SK-N-SH treated with all-trans-retinoic acid at 6 μM for 48 hours (cell line): Measurements from ENCODE around the gene GPSM3.

ENCODE experiments used
- ATAC-seq: fragments of 200-7000 bp; cut with Tn5 transposase; 3 replicates; pipeline ENCODE4 v1.9.1; 2020; ENCODE audit warnings: mild to moderate bottlenecking, moderate library complexity
- ARNTL ChIP-seq: fragments of 450-650 bp; formaldehyde crosslinking; IDR thresholded peaks from 2 replicates; pipeline ENCODE4 v1.5.0; 2020; ENCODE audit warnings: low read depth, mild to moderate bottlenecking, moderate library complexity, borderline replicate concordance
- BACH2 ChIP-seq: fragments of 250-450 bp; sonication (Bioruptor Pico); IDR thresholded peaks from 2 replicates; pipeline ENCODE4 v1.9.0; 2021; ENCODE audit warnings: mild to moderate bottlenecking, borderline replicate concordance
- CSDC2 ChIP-seq: fragments of 250-450 bp; sonication (Bioruptor Pico); IDR thresholded peaks from 2 replicates; pipeline ENCODE4 v1.5.0; 2020; ENCODE audit warnings: mild to moderate bottlenecking, moderate library complexity
- CSRNP3 ChIP-seq: fragments of 250-450 bp; sonication (Bioruptor Pico); IDR thresholded peaks from 2 replicates; pipeline ENCODE4 v1.5.1; 2021; ENCODE audit warnings: mild to moderate bottlenecking, moderate library complexity
- ESRRG ChIP-seq: fragments of 250-450 bp; sonication (Bioruptor Pico); IDR thresholded peaks from 2 replicates; pipeline ENCODE4 v1.6.1; 2021; ENCODE audit warnings: mild to moderate bottlenecking
- GLIS3 ChIP-seq: fragments of 250-450 bp; sonication (Bioruptor Pico); IDR thresholded peaks from 2 replicates; pipeline ENCODE4 v1.5.0; 2020; ENCODE audit warnings: mild to moderate bottlenecking, moderate library complexity
- ISL1 ChIP-seq: fragments of 250-450 bp; sonication (Bioruptor Pico); IDR thresholded peaks from 2 replicates; pipeline ENCODE4 v2.1.2; 2022; ENCODE audit warnings: mild to moderate bottlenecking, moderate library complexity
- OSR1 ChIP-seq: fragments of 250-450 bp; sonication (Bioruptor Pico); IDR thresholded peaks from 2 replicates; pipeline ENCODE4 v1.8.0; 2022; ENCODE audit warnings: moderate library complexity, mild to moderate bottlenecking, inconsistent platforms
- PATZ1 ChIP-seq: fragments of 250-450 bp; sonication (Bioruptor Pico); IDR thresholded peaks from 2 replicates; pipeline ENCODE4 v1.8.0; 2020; ENCODE audit warnings: mild to moderate bottlenecking, moderate library complexity, borderline replicate concordance
- POU6F1 ChIP-seq: fragments of 250-450 bp; sonication (Bioruptor Pico); IDR thresholded peaks from 2 replicates; pipeline ENCODE4 v1.8.0; 2021; ENCODE audit warnings: low read depth, mild to moderate bottlenecking, moderate library complexity, borderline replicate concordance
- PPARA ChIP-seq: fragments of 250-450 bp; sonication (Bioruptor Pico); IDR thresholded peaks from 2 replicates; pipeline ENCODE4 v1.5.0; 2020; ENCODE audit warnings: mild to moderate bottlenecking, borderline replicate concordance
- RARB ChIP-seq: fragments of 250-450 bp; sonication (Bioruptor Pico); IDR thresholded peaks from 2 replicates; pipeline ENCODE4 v1.8.0; 2021; ENCODE audit warnings: mild to moderate bottlenecking, moderate library complexity
- SNAI2 ChIP-seq: fragments of 250-450 bp; sonication (Bioruptor Pico); IDR thresholded peaks from 2 replicates; pipeline ENCODE4 v1.5.0; 2020; ENCODE audit warnings: mild to moderate bottlenecking, moderate library complexity
- TOX ChIP-seq: fragments of 250-450 bp; sonication (Bioruptor Pico); IDR thresholded peaks from 2 replicates; pipeline ENCODE4 v1.8.0; 2021; ENCODE audit warnings: mild to moderate bottlenecking, moderate library complexity, borderline replicate concordance
- TSHZ2 ChIP-seq: fragments of 250-450 bp; sonication (Bioruptor Pico); IDR thresholded peaks from 2 replicates; pipeline ENCODE4 v1.5.0; 2020; ENCODE audit warnings: mild to moderate bottlenecking, moderate library complexity
- ZC3H10 ChIP-seq: fragments of 250-450 bp; sonication (Bioruptor Pico); IDR thresholded peaks from 2 replicates; pipeline ENCODE4 v1.5.1; 2021; ENCODE audit warnings: mild to moderate bottlenecking, moderate library complexity
- ZFP3 ChIP-seq: fragments of 250-450 bp; sonication (Bioruptor Pico); IDR thresholded peaks from 2 replicates; pipeline ENCODE4 v1.5.0; 2020; ENCODE audit warnings: mild to moderate bottlenecking, moderate library complexity
- ZFP30 ChIP-seq: fragments of 450-650 bp; formaldehyde crosslinking; IDR thresholded peaks from 2 replicates; pipeline ENCODE4 v1.5.0; 2022; ENCODE audit warnings: mild to moderate bottlenecking, moderate library complexity
- ZNF565 ChIP-seq: fragments of 450-650 bp; formaldehyde crosslinking; conservative IDR thresholded peaks from 2 replicates; pipeline ENCODE4 v1.5.0; 2020; ENCODE audit warnings: low read depth, mild to moderate bottlenecking, moderate library complexity
- ZNF70 ChIP-seq: fragments of 450-650 bp; formaldehyde crosslinking; IDR thresholded peaks from 2 replicates; pipeline ENCODE4 v1.5.0; 2020; ENCODE audit warnings: mild to moderate bottlenecking, moderate library complexity
- ZNF8 ChIP-seq: fragments of 450-650 bp; formaldehyde crosslinking; IDR thresholded peaks from 2 replicates; pipeline ENCODE4 v1.5.0; 2020; ENCODE audit warnings: mild to moderate bottlenecking, moderate library complexity

The GPSM3 gene

GRCh38 chr6:32171234-32171633 is 21.2 kb downstream of the GPSM3 start:
- TF ChIP-seq RARB (CRISPR knock-in tag): no peak
- no peak for TF ChIP-seq ZNF70
- no peak for TF ChIP-seq ZNF8 (CRISPR knock-in tag)
- no peak for TF ChIP-seq POU6F1 (CRISPR knock-in tag)
- TF ChIP-seq ZC3H10 (CRISPR knock-in tag): no peak
- no peak for TF ChIP-seq TOX (CRISPR knock-in tag)
- TF ChIP-seq OSR1 (CRISPR knock-in tag): no peak
- no peak for TF ChIP-seq ESRRG (CRISPR knock-in tag)
- TF ChIP-seq ISL1 (CRISPR knock-in tag): no peak
- no peak for TF ChIP-seq BACH2 (CRISPR knock-in tag)
- TF ChIP-seq PPARA (CRISPR knock-in tag): no peak
- TF ChIP-seq ZFP3 (CRISPR knock-in tag): no peak
- TF ChIP-seq ZFP30: no peak
- no peak for ATAC-seq

GRCh38 chr6:32170294-32170693 is 22.1 kb downstream of the GPSM3 start:
- TF ChIP-seq SNAI2 (CRISPR knock-in tag) (no peak), ZC3H10 (CRISPR knock-in tag) (no peak), RARB (CRISPR knock-in tag) (no peak), PATZ1 (CRISPR knock-in tag) (no peak), GLIS3 (no peak), TSHZ2 (CRISPR knock-in tag) (no peak), POU6F1 (CRISPR knock-in tag) (no peak), CSRNP3 (CRISPR knock-in tag) (no peak), ZFP30 (no peak), ZNF70 (no peak), PPARA (CRISPR knock-in tag) (no peak), CSDC2 (CRISPR knock-in tag) (no peak), ZNF565 (CRISPR knock-in tag) (no peak), ZFP3 (CRISPR knock-in tag) (no peak), ZNF8 (CRISPR knock-in tag) (no peak), ISL1 (CRISPR knock-in tag) (no peak), ARNTL (no peak), BACH2 (CRISPR knock-in tag) (no peak), TOX (CRISPR knock-in tag) (no peak)
- no peak for ATAC-seq
